Mammary epithelial cell (primary cell): Measurements from ENCODE around the gene TTC7B.

Experiments
- EZH2 ChIP-seq: IDR thresholded peaks from 2 replicates; pipeline ENCODE4 v1.6.1; 2012; ENCODE audit warnings: low read length, inconsistent platforms, borderline replicate concordance
- TF ChIP-seq, protein P1 (sequence below), 2 donors: IDR thresholded peaks in 1 of 2; conservative IDR thresholded peaks in 1 of 2; 2 replicates each; pipeline ENCODE4 v1.5.1; 2011 to 2012; ENCODE audit warnings: inconsistent platforms in 2 of 2, low read length in 2 of 2, mild to moderate bottlenecking in 2 of 2, control low read depth in 1 of 2, low read depth in 1 of 2; ENCODE audit not compliant: insufficient read depth in 1 of 2; ENCODE audit errors: extremely low read depth in 1 of 2

DNA sequence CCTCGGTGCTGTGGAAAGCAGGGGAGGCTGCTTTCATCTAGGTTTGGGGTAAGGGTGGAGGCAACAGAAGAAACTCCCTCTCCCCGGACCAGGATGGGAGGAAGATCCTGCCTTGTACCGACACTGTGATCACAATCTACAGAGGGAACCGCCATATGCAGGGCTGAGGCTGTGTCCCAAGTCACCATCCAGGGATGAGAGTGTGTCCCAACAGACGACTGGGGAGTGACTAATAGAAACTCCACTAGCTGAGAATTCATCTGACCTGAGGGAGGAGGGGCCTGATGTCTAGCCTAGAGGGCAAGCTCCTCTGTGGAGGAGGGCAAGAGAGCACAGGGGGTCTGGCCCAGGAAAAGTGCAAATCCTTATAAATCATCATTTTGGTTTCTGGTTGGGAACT is 247.0 kb downstream of the TTC7B start:
- TF ChIP-seq EZH2: no peak
- TF ChIP-seq, protein P1, sequence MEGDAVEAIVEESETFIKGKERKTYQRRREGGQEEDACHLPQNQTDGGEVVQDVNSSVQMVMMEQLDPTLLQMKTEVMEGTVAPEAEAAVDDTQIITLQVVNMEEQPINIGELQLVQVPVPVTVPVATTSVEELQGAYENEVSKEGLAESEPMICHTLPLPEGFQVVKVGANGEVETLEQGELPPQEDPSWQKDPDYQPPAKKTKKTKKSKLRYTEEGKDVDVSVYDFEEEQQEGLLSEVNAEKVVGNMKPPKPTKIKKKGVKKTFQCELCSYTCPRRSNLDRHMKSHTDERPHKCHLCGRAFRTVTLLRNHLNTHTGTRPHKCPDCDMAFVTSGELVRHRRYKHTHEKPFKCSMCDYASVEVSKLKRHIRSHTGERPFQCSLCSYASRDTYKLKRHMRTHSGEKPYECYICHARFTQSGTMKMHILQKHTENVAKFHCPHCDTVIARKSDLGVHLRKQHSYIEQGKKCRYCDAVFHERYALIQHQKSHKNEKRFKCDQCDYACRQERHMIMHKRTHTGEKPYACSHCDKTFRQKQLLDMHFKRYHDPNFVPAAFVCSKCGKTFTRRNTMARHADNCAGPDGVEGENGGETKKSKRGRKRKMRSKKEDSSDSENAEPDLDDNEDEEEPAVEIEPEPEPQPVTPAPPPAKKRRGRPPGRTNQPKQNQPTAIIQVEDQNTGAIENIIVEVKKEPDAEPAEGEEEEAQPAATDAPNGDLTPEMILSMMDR (conservative IDR thresholded peaks at IDR 0.05 in 1 of 2, IDR thresholded peaks at IDR 0.05 in 1 of 2; ENCODE audit: extremely low read depth in 1 of 2, insufficient read depth in 1 of 2, low read depth in 1 of 2, low read length in 2 of 2): no peak
